Uterus (tissue), 2 donors: ENCODE data around the gene AIMP1.

ENCODE experiments used
- CTCF ChIP-seq, 4 experiments: fragments of 200-600 bp in 2 of 4; fragments of 450-650 bp in 2 of 4; sonication (generic) in 2 of 4; IDR thresholded peaks; one replicate each; pipeline ENCODE4 v1.5.1; 2016 to 2019; ENCODE audit warnings: antibody characterized with exemption in 4 of 4, mild to moderate bottlenecking in 2 of 4, moderate library complexity in 1 of 4
- POLR2A ChIP-seq, 2 donors: fragments of 450-650 bp; IDR thresholded peaks; one replicate each; pipeline ENCODE4 v1.6.1; 2016; ENCODE audit warnings: antibody characterized with exemption in 2 of 2, mild to moderate bottlenecking in 1 of 2, moderate library complexity in 1 of 2

GRCh38 chr4:106338671-106339070, 22.3 kb downstream of the AIMP1 start:
- no peak for TF ChIP-seq CTCF (IDR thresholded peaks at IDR 0.05)
- no peak for TF ChIP-seq POLR2A (IDR thresholded peaks at IDR 0.05)
